HEK293T (cell line): Measurements from ENCODE around the gene NNMT.

Experiments
- BHLHE40 ChIP-seq: fragments of 450-650 bp; IDR thresholded peaks from 2 replicates; pipeline ENCODE4 v1.6.1; 2016; ENCODE audit warnings: mild to moderate bottlenecking, moderate library complexity, borderline replicate concordance
- CTBP1 ChIP-seq: fragments of 450-650 bp; IDR thresholded peaks from 2 replicates; pipeline ENCODE4 v1.6.1; 2016; ENCODE audit warnings: borderline replicate concordance
- FOXA1 ChIP-seq: fragments of 450-650 bp; IDR thresholded peaks from 2 replicates; pipeline ENCODE4 v1.6.1; 2016; ENCODE audit warnings: mild to moderate bottlenecking
- FOXM1 ChIP-seq: fragments of 450-650 bp; IDR thresholded peaks from 2 replicates; pipeline ENCODE4 v1.6.1; 2017; ENCODE audit warnings: mild to moderate bottlenecking, borderline replicate concordance
- NFRKB ChIP-seq: fragments of 450-650 bp; IDR thresholded peaks from 2 replicates; pipeline ENCODE4 v1.6.1; 2016; ENCODE audit warnings: mild to moderate bottlenecking, moderate library complexity
- SP1 ChIP-seq: fragments of 450-650 bp; IDR thresholded peaks from 2 replicates; pipeline ENCODE4 v1.6.1; 2017
- SUZ12 ChIP-seq: fragments of 450-650 bp; IDR thresholded peaks from 2 replicates; pipeline ENCODE4 v1.6.1; 2016; ENCODE audit warnings: mild to moderate bottlenecking
- TARDBP ChIP-seq: fragments of 450-650 bp; IDR thresholded peaks from 2 replicates; pipeline ENCODE4 v1.6.1; 2016

GRCh38 chr11:114289779-114290178 lies 6.4 kb upstream of the NNMT start:
- no peak for TF ChIP-seq BHLHE40
- no peak for TF ChIP-seq CTBP1
- no peak for TF ChIP-seq SUZ12
- TF ChIP-seq TARDBP = no peak
- TF ChIP-seq FOXA1 = no peak
- no peak for TF ChIP-seq FOXM1
- TF ChIP-seq NFRKB = no peak
- TF ChIP-seq SP1 = no peak
